ENCODE data around the gene GPR148.

GPR148 gene

GRCh38 chr2:130769343-130769907 is 40.6 kb downstream of the GPR148 start:
- no peak for DNase-seq (ENCODE audit: low spot score)

- no peak for DNase-seq (ENCODE audit: low spot score)
Measured at GRCh38 chr2:130776550-130776949, 47.7 kb downstream of the GPR148 start.

GRCh38 chr2:130778781-130779180 is 49.9 kb downstream of the GPR148 start:
- DNase-seq (ENCODE audit: low spot score): no peak
